Testis (tissue), 2 donors: ENCODE results near the gene NPAT.

Experiments used
- POLR2A ChIP-seq: fragments of 450-650 bp; IDR thresholded peaks from one replicate; pipeline ENCODE4 v1.6.1; 2017; ENCODE audit warnings: antibody characterized with exemption, mild to moderate bottlenecking, moderate library complexity
- TF ChIP-seq, protein P1 (sequence below), 3 experiments: fragments of 450-650 bp in 2 of 3; fragments of 200-600 bp in 1 of 3; sonication (generic) in 1 of 3; IDR thresholded peaks; one replicate each; pipeline ENCODE4 v1.5.1; 2016 to 2019; ENCODE audit warnings: antibody characterized with exemption in 3 of 3, mild to moderate bottlenecking in 2 of 3, moderate library complexity in 1 of 3

DNA sequence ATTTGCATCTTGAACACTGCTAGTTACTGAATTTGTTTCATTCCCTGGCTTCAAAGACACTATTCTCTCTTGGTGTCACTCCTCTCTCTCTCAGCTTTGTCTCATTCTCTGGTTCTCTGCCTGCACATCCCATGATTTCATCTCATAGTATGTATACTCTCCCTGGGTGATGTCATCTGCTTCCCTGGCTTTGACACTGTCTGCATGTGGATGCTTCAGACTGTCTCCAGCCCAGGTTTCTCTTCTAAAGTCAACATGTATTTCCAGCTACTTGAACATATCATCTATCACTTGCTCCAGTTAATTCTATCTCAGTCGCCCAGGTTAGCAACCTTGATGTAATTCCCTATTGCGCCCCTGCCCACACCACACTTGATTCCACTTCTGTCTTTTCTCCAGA is 110.4 kb downstream of the NPAT start:
- TF ChIP-seq, protein P1, sequence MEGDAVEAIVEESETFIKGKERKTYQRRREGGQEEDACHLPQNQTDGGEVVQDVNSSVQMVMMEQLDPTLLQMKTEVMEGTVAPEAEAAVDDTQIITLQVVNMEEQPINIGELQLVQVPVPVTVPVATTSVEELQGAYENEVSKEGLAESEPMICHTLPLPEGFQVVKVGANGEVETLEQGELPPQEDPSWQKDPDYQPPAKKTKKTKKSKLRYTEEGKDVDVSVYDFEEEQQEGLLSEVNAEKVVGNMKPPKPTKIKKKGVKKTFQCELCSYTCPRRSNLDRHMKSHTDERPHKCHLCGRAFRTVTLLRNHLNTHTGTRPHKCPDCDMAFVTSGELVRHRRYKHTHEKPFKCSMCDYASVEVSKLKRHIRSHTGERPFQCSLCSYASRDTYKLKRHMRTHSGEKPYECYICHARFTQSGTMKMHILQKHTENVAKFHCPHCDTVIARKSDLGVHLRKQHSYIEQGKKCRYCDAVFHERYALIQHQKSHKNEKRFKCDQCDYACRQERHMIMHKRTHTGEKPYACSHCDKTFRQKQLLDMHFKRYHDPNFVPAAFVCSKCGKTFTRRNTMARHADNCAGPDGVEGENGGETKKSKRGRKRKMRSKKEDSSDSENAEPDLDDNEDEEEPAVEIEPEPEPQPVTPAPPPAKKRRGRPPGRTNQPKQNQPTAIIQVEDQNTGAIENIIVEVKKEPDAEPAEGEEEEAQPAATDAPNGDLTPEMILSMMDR (IDR thresholded peaks at IDR 0.05): no peak
- TF ChIP-seq POLR2A: no peak
